AG09309 (cell line): ENCODE data around the gene IL15RA.

ENCODE experiments used
- DNase-seq: peaks from one replicate; pipeline ENCODE4 v3.0.0-alpha.2; 2010; ENCODE audit warnings: low read depth
- H3K4me3 ChIP-seq: 2 replicates; pipeline ENCODE4 v1.5.1; 2011; ENCODE audit warnings: mild to moderate bottlenecking, low read depth, low read length, moderate library complexity; ENCODE audit not compliant: control insufficient read depth
- CTCF ChIP-seq: IDR thresholded peaks from 2 replicates; pipeline ENCODE4 v1.5.1; 2011; ENCODE audit warnings: mild to moderate bottlenecking, low read depth, low read length, inconsistent platforms; ENCODE audit not compliant: insufficient read depth, control insufficient read depth; ENCODE audit errors: missing control alignments

Gene IL15RA

GRCh38 chr10:5906651-5907050 is 70.7 kb downstream of the IL15RA start:
- H3K4me3 ChIP-seq: no peak overlapping the region
- no peak for TF ChIP-seq CTCF
- no peak for DNase-seq

- DNase-seq: no peak
- no peak for TF ChIP-seq CTCF
- no peak overlapping the region for H3K4me3 ChIP-seq
These were observed 71.4 kb downstream of the IL15RA start for GRCh38 chr10:5905854-5906507.

GRCh38 chr10:5904227-5904626 is 73.1 kb downstream of the IL15RA start:
- no peak overlapping the region for H3K4me3 ChIP-seq
- no peak for TF ChIP-seq CTCF
- no peak for DNase-seq

- DNase-seq: no peak
- no peak overlapping the region for H3K4me3 ChIP-seq
- no peak for TF ChIP-seq CTCF
These were observed 73.8 kb downstream of the IL15RA start for GRCh38 chr10:5903563-5903962.

GRCh38 chr10:5902511-5903274 is 74.7 kb downstream of the IL15RA start:
- no peak overlapping the region for H3K4me3 ChIP-seq
- no peak for TF ChIP-seq CTCF
- DNase-seq: no peak
